Heart right ventricle (tissue), 16 donors: Measurements from ENCODE around the gene CALCOCO1. TPM values are rescaled to one million over a fixed set of nuclear protein-coding genes. Genes with fewer than 3 reads are reported as not detected.

Source experiments
- ATAC-seq, 8 donors: fragments of 200-7000 bp; cut with Tn5 transposase; one replicate each; pipeline ENCODE4 v1.9.1; 2020; ENCODE audit warnings: mild to moderate bottlenecking in 8 of 8, moderate library complexity in 8 of 8, moderate number of reproducible peaks in 1 of 8
- DNase-seq, 2 donors: peaks; one replicate each; pipeline ENCODE4 v3.0.0-alpha.2; 2020
- H3K27ac ChIP-seq, 10 donors: fragments of 200-600 bp; sonication (generic) in 2 of 10; one replicate each; pipeline versions ENCODE4 v1.5.0 to v1.8.0; 2020 to 2022; ENCODE audit warnings: mild to moderate bottlenecking in 3 of 10
- H3K27me3 ChIP-seq, 7 donors: fragments of 200-600 bp; one replicate each; pipeline ENCODE4 v1.8.0; 2021 to 2022; ENCODE audit warnings: mild to moderate bottlenecking in 2 of 7
- H3K36me3 ChIP-seq, 9 donors: fragments of 200-600 bp; sonication (generic) in 1 of 9; one replicate each; pipeline versions ENCODE4 v1.5.0 to v1.8.0; 2020 to 2022; ENCODE audit warnings: mild to moderate bottlenecking in 2 of 9
- H3K4me1 ChIP-seq, 9 donors: fragments of 200-600 bp; sonication (generic) in 1 of 9; one replicate each; pipeline versions ENCODE4 v1.5.0 to v1.8.0; 2020 to 2022; ENCODE audit warnings: mild to moderate bottlenecking in 4 of 9
- H3K4me3 ChIP-seq, 10 donors: fragments of 200-600 bp; sonication (generic) in 2 of 10; one replicate each; pipeline versions ENCODE4 v1.5.0 to v1.8.0; 2020 to 2022; ENCODE audit warnings: mild to moderate bottlenecking in 7 of 10, moderate library complexity in 2 of 10
- H3K9me3 ChIP-seq, 11 donors: fragments of 200-600 bp in 10 of 11; sonication (generic) in 2 of 11; one replicate each; pipeline versions ENCODE4 v1.5.0 to v1.8.0; 2013 to 2022; ENCODE audit warnings: mild to moderate bottlenecking in 2 of 11, control low read depth in 1 of 11, moderate library complexity in 1 of 11
- WGBS, 2 donors: extraction: QIAGEN DNeasy Blood & Tissue Kit; methylation state at CpG; one replicate each; pipeline ENCODE4 v1.1.7; 2013; ENCODE audit warnings: inconsistent platforms in 1 of 2; 5-methylcytosine and 5-hydroxymethylcytosine counted together
- intact Hi-C, 10 donors: fragments of 100-400 bp; cut with DNase I; formaldehyde crosslinking; loops; one replicate each; pipeline versions ENCODE4 v1.11.1 to v1.14.2; 2022
- polyA plus RNA-seq, 2 donors: library from polyadenylated mRNA; stranded (reverse); fragments of 200-250 nt; gene quantifications; one replicate each; pipeline ENCODE4 v1.2.3, GENCODE V29; 2013
- total RNA-seq, 10 donors: library from RNA; stranded (reverse); fragmentation: NEBNext Ultra II Directional in 3 of 10; extraction: Animal tissue kit (Norgen Biotek cat#: 25700) in 3 of 10; gene quantifications; one replicate each; pipeline versions ENCODE4 v1.2.1 to v1.2.4, GENCODE V29; 2021 to 2023
- TF ChIP-seq, protein P1 (sequence below), 9 donors: fragments of 200-600 bp; sonication (generic) in 2 of 9; IDR thresholded peaks; one replicate each; pipeline versions ENCODE4 v1.5.0 to v1.8.0; 2021 to 2022; ENCODE audit warnings: antibody characterized with exemption in 9 of 9, mild to moderate bottlenecking in 5 of 9, moderate library complexity in 1 of 9
- donor health status: Arrhythmogenic right ventricular cardiomyopathy.
- donor health status: ischemic (EF 13 %, LVEDD 7.1; RV severe dilation, severe dysfunction).
- donor health status: healthy with polysubstance abuse.
- donor health status: DM: no; HTN: yes; CAD: no.
- donor health status: DM: no; HTN: no; CAD: no.
- donor health status: ischemic (EF 25% LVEDD 6.9; RV normal size, moderate dysfunction).
- donor health status: ischemic (EF 25% LVEDD 5.7; RV mildly dilated, moderate dysfunction).
- donor health status: healthy.
- donor health status: DM: yes; HTN: yes; CAD: no.
- donor health status: Ischemic cardiomyopathy.
- donor health status: ischemic (EF 35%, LVEDD 5.7; RV mildly dilated, moderate dysfunction).
- donor health status: nonischemic (EF 11% LVEDD 7.7; RV severe dilation, severe dysfunction).
- donor health status: DM: yes; HTN: yes; CAD: no.
- donor health status: PGD.
- donor health status: ischemic (EF 29% LVEDD 5.4; RV normal size, mild dysfunction).
- donor health status: nonischemic (EF 23%, LVEDD 6.1; RV moderate dilation, normal function).

Gene CALCOCO1
- total and polyA plus RNA-seq, 12 donors, result 105 to 264 (median 198) TPM

DNA sequence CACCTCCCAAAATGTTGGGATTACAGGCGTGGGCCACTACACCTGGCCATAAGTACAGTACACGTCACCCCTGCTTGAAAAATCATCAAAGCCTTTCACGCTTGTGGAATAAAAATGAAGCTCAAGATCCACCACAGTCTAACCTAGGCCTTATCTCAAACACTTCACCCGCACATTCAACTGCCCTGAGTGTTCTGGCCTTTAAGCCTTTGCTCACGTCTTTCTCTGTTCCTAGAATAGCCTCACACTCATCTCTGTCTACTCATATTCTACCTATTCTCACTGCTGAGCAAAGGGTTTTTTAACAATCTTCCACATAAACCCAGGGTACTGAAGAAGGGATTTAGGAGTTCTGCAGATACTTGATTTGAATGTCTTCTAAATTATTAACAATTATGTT is 9.9 kb downstream of the CALCOCO1 start:
- peaks cover 0 to 6% (median 0%) of the 10 kb centered on the region in 9 donors for H3K4me1 ChIP-seq
- peaks cover 0 to 100% (median 80%) of the 10 kb centered on the region in 9 donors for H3K36me3 ChIP-seq
- WGBS, 2 donors, result 53 to 66% methylated on average over 5 of the region's 5 CpGs
- ATAC-seq, result peak in 7 of 8 donors; percentile 61 to 95 (median 88)
- intact Hi-C loops, result no loop called here
- H3K27me3 ChIP-seq, result no peaks in the 10 kb centered on the region
- TF ChIP-seq, protein P1, sequence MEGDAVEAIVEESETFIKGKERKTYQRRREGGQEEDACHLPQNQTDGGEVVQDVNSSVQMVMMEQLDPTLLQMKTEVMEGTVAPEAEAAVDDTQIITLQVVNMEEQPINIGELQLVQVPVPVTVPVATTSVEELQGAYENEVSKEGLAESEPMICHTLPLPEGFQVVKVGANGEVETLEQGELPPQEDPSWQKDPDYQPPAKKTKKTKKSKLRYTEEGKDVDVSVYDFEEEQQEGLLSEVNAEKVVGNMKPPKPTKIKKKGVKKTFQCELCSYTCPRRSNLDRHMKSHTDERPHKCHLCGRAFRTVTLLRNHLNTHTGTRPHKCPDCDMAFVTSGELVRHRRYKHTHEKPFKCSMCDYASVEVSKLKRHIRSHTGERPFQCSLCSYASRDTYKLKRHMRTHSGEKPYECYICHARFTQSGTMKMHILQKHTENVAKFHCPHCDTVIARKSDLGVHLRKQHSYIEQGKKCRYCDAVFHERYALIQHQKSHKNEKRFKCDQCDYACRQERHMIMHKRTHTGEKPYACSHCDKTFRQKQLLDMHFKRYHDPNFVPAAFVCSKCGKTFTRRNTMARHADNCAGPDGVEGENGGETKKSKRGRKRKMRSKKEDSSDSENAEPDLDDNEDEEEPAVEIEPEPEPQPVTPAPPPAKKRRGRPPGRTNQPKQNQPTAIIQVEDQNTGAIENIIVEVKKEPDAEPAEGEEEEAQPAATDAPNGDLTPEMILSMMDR (IDR thresholded peaks at IDR 0.05), result no peak
- H3K9me3 ChIP-seq, result no peaks in the 10 kb centered on the region
- DNase-seq, result no peak
- H3K4me3 ChIP-seq, result no peak overlapping the region
- peak overlapping the region in 4 of 10 donors; percentile 23 to 56 (median 31) for H3K27ac ChIP-seq

GRCh38 chr12:53714004-53714403 is 13.2 kb downstream of the CALCOCO1 start:
- H3K4me1 ChIP-seq, result peaks cover 0 to 6% (median 0%) of the 10 kb centered on the region in 9 donors
- no peak overlapping the region for H3K27ac ChIP-seq
- no peaks in the 10 kb centered on the region for H3K9me3 ChIP-seq
- no peak for DNase-seq
- no peak for ATAC-seq
- TF ChIP-seq, protein P1 (IDR thresholded peaks at IDR 0.05), result no peak
- peaks cover 0 to 85% (median 47%) of the 10 kb centered on the region in 9 donors for H3K36me3 ChIP-seq
- 91 to 98% methylated on average over 4 of the region's 4 CpGs for WGBS, 2 donors
- intact Hi-C loops, result no loop called here
- no peaks in the 10 kb centered on the region for H3K27me3 ChIP-seq
- no peak overlapping the region for H3K4me3 ChIP-seq

- intact Hi-C loops, result no loop called here
- TF ChIP-seq, protein P1 (IDR thresholded peaks at IDR 0.05), result no peak
- Histone ChIP-seq H3K4me3 (no peak overlapping the region), H3K36me3 (peaks cover 0 to 80% (median 44%) of the 10 kb centered on the region in 9 donors), H3K4me1 (peaks cover 0 to 6% (median 0%) of the 10 kb centered on the region in 9 donors), H3K27ac (no peak overlapping the region), H3K27me3 (no peaks in the 10 kb centered on the region), H3K9me3 (no peaks in the 10 kb centered on the region)
- WGBS, 2 donors, result 81 to 83% methylated on average over 9 of the region's 9 CpGs
- DNase-seq, result no peak
- no peak for ATAC-seq
These were observed 13.7 kb downstream of the CALCOCO1 start for GRCh38 chr12:53713516-53713915.

DNA sequence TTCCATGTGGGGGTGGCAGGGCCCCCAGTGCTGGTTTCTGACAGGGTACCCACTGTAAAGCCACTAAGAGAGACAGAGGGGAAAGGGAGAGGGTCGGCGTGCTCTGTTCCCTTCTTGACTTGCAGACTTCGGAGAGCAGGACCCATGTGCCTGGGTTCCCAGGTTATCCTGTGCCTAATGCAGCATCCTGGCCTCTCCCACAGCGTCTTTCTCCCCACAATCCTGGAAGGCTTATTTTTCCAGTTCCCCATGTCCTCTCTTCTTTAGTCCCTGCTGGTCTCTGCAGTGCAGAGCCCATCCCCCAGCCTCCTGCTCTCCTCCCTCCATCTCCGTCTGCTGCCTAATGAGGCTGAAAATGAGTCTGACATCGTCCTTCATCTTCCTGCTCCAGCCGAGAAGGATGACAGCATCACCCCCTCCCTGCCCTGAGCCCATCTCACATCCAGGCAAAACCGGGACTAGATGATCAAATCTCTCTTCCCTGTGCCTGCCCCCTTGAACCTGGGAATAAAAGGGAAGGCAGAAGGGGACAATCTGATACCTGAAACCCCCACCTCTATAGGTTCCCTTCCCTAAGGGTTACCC is 15.1 kb downstream of the CALCOCO1 start:
- 73 to 81% methylated on average over 8 of the region's 8 CpGs for WGBS, 2 donors
- intact Hi-C loops, result no loop called here
- no peak overlapping the region for H3K27ac ChIP-seq
- H3K4me1 ChIP-seq, result peaks cover 0 to 6% (median 0%) of the 10 kb centered on the region in 9 donors
- H3K9me3 ChIP-seq, result no peaks in the 10 kb centered on the region
- TF ChIP-seq, protein P1 (IDR thresholded peaks at IDR 0.05), result no peak
- H3K27me3 ChIP-seq, result peaks cover 0 to 8% (median 0%) of the 10 kb centered on the region in 7 donors
- H3K36me3 ChIP-seq, result peaks cover 0 to 66% (median 43%) of the 10 kb centered on the region in 9 donors
- DNase-seq (no peak), ATAC-seq (no peak)
- H3K4me3 ChIP-seq, result no peak overlapping the region
